GM12801 (cell line): ENCODE results near the gene SLC22A3.

Experiments
- CTCF ChIP-seq: IDR thresholded peaks from one replicate; pipeline ENCODE4 v1.5.1; 2011; ENCODE audit warnings: control low read depth; ENCODE audit not compliant: insufficient read length; ENCODE audit errors: extremely low read depth

SLC22A3 gene

GRCh38 chr6:160391419-160392116 lies 43.4 kb downstream of the SLC22A3 start:
- no peak for TF ChIP-seq CTCF

GRCh38 chr6:160393891-160394653 lies 45.9 kb downstream of the SLC22A3 start:
- no peak for TF ChIP-seq CTCF

GRCh38 chr6:160394654-160395035 lies 46.5 kb downstream of the SLC22A3 start:
- TF ChIP-seq CTCF = no peak

GRCh38 chr6:160395187-160395586 lies 47.0 kb downstream of the SLC22A3 start:
- no peak for TF ChIP-seq CTCF

GRCh38 chr6:160396292-160396691 lies 48.1 kb downstream of the SLC22A3 start:
- no peak for TF ChIP-seq CTCF

GRCh38 chr6:160398674-160399271 lies 50.6 kb downstream of the SLC22A3 start:
- TF ChIP-seq CTCF = no peak

- no peak for TF ChIP-seq CTCF
Observed at GRCh38 chr6:160400446-160400845, 52.3 kb downstream of the SLC22A3 start.
